ENCODE data around the gene RMP24.
A peak's percentile ranks its signal among the peaks of the same experiment; 100 is the strongest.

The RMP24 gene

GRCh38 chr18:35969676-35970075 lies 2.8 kb upstream of the RMP24 start:
- H2AFZ ChIP-seq (ENCODE audit: low read length) = no peak overlapping the region
- TF ChIP-seq EZH2 (IDR thresholded peaks at IDR 0.05; ENCODE audit: low read length, missing control alignments) (no peak), CTCF (conservative IDR thresholded peaks at IDR 0.05 in 1 of 2, IDR thresholded peaks at IDR 0.05 in 1 of 2; ENCODE audit: low read depth in 1 of 2, low read length in 2 of 2) (no peak)
- peak in 1 of 2 donors; percentile 19 for DNase-seq (ENCODE audit: low read depth in 2 of 2)

GRCh38 chr18:35971661-35972196 lies 750 bp upstream of the RMP24 start:
- no peak for DNase-seq (ENCODE audit: low read depth in 2 of 2)
- Histone ChIP-seq H3K27me3 (ENCODE audit: control insufficient read depth, insufficient read depth, low read length) (no peaks in the 10 kb centered on the region), H3K9me3 (ENCODE audit: control insufficient read depth, insufficient read depth, low read depth, low read length) (no peaks in the 10 kb centered on the region), H3K9ac (ENCODE audit: insufficient read depth, low read length) (peak overlapping the region; percentile 79), H3K4me1 (ENCODE audit: control insufficient read depth, extremely low read depth, insufficient read depth, low read length) (peaks cover 2% of the 10 kb centered on the region), H3K36me3 (ENCODE audit: control insufficient read depth, insufficient read depth, low read length) (peaks cover 6% of the 10 kb centered on the region), H3K4me3 (replicated peaks in 1 of 4; ENCODE audit: control extremely low read depth in 1 of 4, insufficient read depth in 1 of 4, low read depth in 3 of 4, low read length in 4 of 4) (peak overlapping the region; percentile 67 to 99 (median 92)), H3K79me2 (ENCODE audit: control insufficient read depth, insufficient read depth, low read length) (peaks cover 17% of the 10 kb centered on the region), H3K4me2 (ENCODE audit: extremely low read depth, insufficient read depth, low read length) (peak overlapping the region; percentile 93), H4K20me1 (ENCODE audit: control insufficient read depth, extremely low read depth, insufficient read depth, low read length) (no peaks in the 10 kb centered on the region), H2AFZ (ENCODE audit: low read length) (peak overlapping the region; percentile 99), H3K27ac (ENCODE audit: insufficient read depth, low read length) (peak overlapping the region; percentile 71)
- no peak for TF ChIP-seq CTCF (conservative IDR thresholded peaks at IDR 0.05 in 1 of 2, IDR thresholded peaks at IDR 0.05 in 1 of 2; ENCODE audit: low read depth in 1 of 2, low read length in 2 of 2)
- TF ChIP-seq EZH2 (IDR thresholded peaks at IDR 0.05; ENCODE audit: low read length, missing control alignments) = no peak

More at GRCh38 chr18:35969676-35970075, 2.8 kb upstream of the RMP24 start:
- H4K20me1 ChIP-seq (ENCODE audit: control insufficient read depth, extremely low read depth, insufficient read depth, low read length) = no peaks in the 10 kb centered on the region
- H3K79me2 ChIP-seq (ENCODE audit: control insufficient read depth, insufficient read depth, low read length) = peaks cover 17% of the 10 kb centered on the region
- no peaks in the 10 kb centered on the region for H3K27me3 ChIP-seq (ENCODE audit: control insufficient read depth, insufficient read depth, low read length)
- no peak overlapping the region for H3K4me3 ChIP-seq (replicated peaks in 1 of 4; ENCODE audit: control extremely low read depth in 1 of 4, insufficient read depth in 1 of 4, low read depth in 3 of 4, low read length in 4 of 4)
- H3K27ac ChIP-seq (ENCODE audit: insufficient read depth, low read length) = no peak overlapping the region
- no peak overlapping the region for H3K9ac ChIP-seq (ENCODE audit: insufficient read depth, low read length)
- H3K4me1 ChIP-seq (ENCODE audit: control insufficient read depth, extremely low read depth, insufficient read depth, low read length) = peaks cover 2% of the 10 kb centered on the region
- no peak overlapping the region for H3K4me2 ChIP-seq (ENCODE audit: extremely low read depth, insufficient read depth, low read length)
- no peaks in the 10 kb centered on the region for H3K36me3 ChIP-seq (ENCODE audit: control insufficient read depth, insufficient read depth, low read length)
- no peaks in the 10 kb centered on the region for H3K9me3 ChIP-seq (ENCODE audit: control insufficient read depth, insufficient read depth, low read depth, low read length)

- Histone ChIP-seq H3K27me3 (ENCODE audit: control insufficient read depth, insufficient read depth, low read length) (no peaks in the 10 kb centered on the region), H3K4me1 (ENCODE audit: control insufficient read depth, extremely low read depth, insufficient read depth, low read length) (peaks cover 2% of the 10 kb centered on the region), H3K4me3 (replicated peaks in 1 of 4; ENCODE audit: control extremely low read depth in 1 of 4, insufficient read depth in 1 of 4, low read depth in 3 of 4, low read length in 4 of 4) (peak overlapping the region; percentile 67 to 99 (median 92)), H3K79me2 (ENCODE audit: control insufficient read depth, insufficient read depth, low read length) (peaks cover 17% of the 10 kb centered on the region), H3K9me3 (ENCODE audit: control insufficient read depth, insufficient read depth, low read depth, low read length) (no peaks in the 10 kb centered on the region), H4K20me1 (ENCODE audit: control insufficient read depth, extremely low read depth, insufficient read depth, low read length) (no peaks in the 10 kb centered on the region), H3K4me2 (ENCODE audit: extremely low read depth, insufficient read depth, low read length) (peak overlapping the region; percentile 76), H2AFZ (ENCODE audit: low read length) (no peak overlapping the region), H3K36me3 (ENCODE audit: control insufficient read depth, insufficient read depth, low read length) (peaks cover 8% of the 10 kb centered on the region), H3K9ac (ENCODE audit: insufficient read depth, low read length) (no peak overlapping the region), H3K27ac (ENCODE audit: insufficient read depth, low read length) (no peak overlapping the region)
- no peak for TF ChIP-seq CTCF (conservative IDR thresholded peaks at IDR 0.05 in 1 of 2, IDR thresholded peaks at IDR 0.05 in 1 of 2; ENCODE audit: low read depth in 1 of 2, low read length in 2 of 2)
- TF ChIP-seq EZH2 (IDR thresholded peaks at IDR 0.05; ENCODE audit: low read length, missing control alignments) = no peak
- no peak for DNase-seq (ENCODE audit: low read depth in 2 of 2)
Measured at GRCh38 chr18:35973650-35974049, 1.2 kb downstream of the RMP24 start.
